Measurements from ENCODE around the gene GNAT1. TPM values are rescaled to one million over a fixed set of nuclear protein-coding genes. Genes with fewer than 3 reads are reported as not detected.
A peak's percentile ranks its signal among the peaks of the same experiment; 100 is the strongest.

GNAT1 gene
- total RNA-seq, 4 donors from 2014 or later, result not detected

DNA sequence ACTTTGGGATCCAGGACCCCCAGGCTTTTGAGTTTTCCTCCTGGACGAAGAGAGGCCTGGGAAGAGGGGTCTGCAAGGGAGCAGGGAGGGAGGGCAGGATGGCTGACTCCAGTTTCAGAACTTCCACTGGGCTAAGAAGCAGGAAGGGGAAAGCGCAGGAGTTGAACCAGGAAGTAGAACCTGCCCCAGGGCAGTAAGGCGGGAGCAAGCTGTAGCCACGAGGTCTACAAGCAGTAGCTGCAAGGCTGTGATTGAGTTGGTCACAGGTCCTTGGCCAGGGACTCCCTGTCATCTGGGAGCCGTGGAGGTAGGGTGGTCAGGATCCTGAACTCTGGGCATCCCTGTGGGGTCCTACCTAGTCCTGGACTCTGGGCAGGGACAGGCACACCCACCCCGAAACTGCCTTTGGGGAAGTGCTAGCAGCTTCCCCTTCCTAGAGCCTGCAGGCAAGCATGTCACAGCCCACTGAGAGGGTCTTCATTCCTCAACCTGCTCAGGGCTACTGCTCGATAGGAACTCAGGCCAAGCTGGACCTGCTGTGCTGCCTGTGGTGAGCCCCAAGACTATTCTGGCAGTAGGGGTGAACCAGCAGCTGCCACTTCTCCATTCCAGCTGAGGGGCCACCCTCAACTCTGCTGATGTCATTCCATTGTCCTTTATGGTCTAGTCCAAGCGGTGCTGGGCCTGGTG is 38.8 kb downstream of the GNAT1 start:
- WGBS, 2 donors, result 37 to 67% methylated on average over 4 to 7 of the region's 8 CpGs

GRCh38 chr3:50230794-50231125 is 39.4 kb downstream of the GNAT1 start:
- peaks cover 24 to 64% (median 38%) of the 10 kb centered on the region in 3 donors for H3K4me1 ChIP-seq
- WGBS, 2 donors, result 82 to 91% methylated on average over 3 to 4 of the region's 4 CpGs
- H3K27ac ChIP-seq, result peak overlapping the region in 3 of 4 donors; percentile 59 to 94 (median 86)
- H3K27me3 ChIP-seq, result no peaks in the 10 kb centered on the region
- H3K36me3 ChIP-seq, result no peaks in the 10 kb centered on the region
- no peak for DNase-seq
- H3K4me3 ChIP-seq, result no peak overlapping the region
- intact Hi-C loops (cut with DNase I), result no loop called here
- no peaks in the 10 kb centered on the region for H3K9me3 ChIP-seq
- TF ChIP-seq CTCF (IDR thresholded peaks at IDR 0.05), result no peak
- no peak for TF ChIP-seq POLR2A (IDR thresholded peaks at IDR 0.05)

More for the DNA sequence above, 38.8 kb downstream of the GNAT1 start:
- Histone ChIP-seq H3K4me3 (no peak overlapping the region), H3K27ac (peak overlapping the region; percentile 59 to 95 (median 90)), H3K9me3 (no peaks in the 10 kb centered on the region), H3K36me3 (no peaks in the 10 kb centered on the region), H3K4me1 (peaks cover 24 to 64% (median 36%) of the 10 kb centered on the region in 3 donors), H3K27me3 (no peaks in the 10 kb centered on the region)
- no peak for TF ChIP-seq CTCF (IDR thresholded peaks at IDR 0.05)
- TF ChIP-seq POLR2A (IDR thresholded peaks at IDR 0.05), result no peak
- no peak for DNase-seq
- intact Hi-C loops (cut with DNase I), result no loop called here

DNA sequence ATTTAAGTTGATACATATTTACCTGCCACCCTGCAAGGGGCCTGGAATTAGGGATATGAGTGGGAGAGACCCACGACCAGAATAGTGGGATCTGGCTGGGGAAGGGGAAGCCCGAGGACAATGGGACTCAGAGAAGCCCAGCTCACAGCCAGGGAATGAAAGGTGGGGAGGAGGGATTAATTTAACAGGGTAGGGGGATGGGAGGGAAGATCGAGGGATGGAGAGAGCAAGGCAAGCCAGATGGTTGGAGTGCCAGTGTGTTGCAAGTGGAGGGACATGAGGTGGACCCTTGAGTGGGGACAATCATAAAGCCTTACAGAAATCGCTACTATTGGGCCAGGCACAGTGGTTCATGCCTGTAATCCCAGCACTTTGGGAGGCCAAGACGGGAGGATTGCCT is 40.2 kb downstream of the GNAT1 start:
- Histone ChIP-seq H3K27ac (no peak overlapping the region), H3K4me1 (peaks cover 21 to 59% (median 33%) of the 10 kb centered on the region in 3 donors), H3K9me3 (no peaks in the 10 kb centered on the region), H3K4me3 (no peak overlapping the region), H3K36me3 (no peaks in the 10 kb centered on the region), H3K27me3 (no peaks in the 10 kb centered on the region)
- intact Hi-C loops (cut with DNase I), result no loop called here
- DNase-seq, result no peak
- 70 to 73% methylated on average over 5 of the region's 5 CpGs for WGBS, 2 donors
- TF ChIP-seq CTCF (IDR thresholded peaks at IDR 0.05) (no peak), POLR2A (IDR thresholded peaks at IDR 0.05) (no peak)

GRCh38 chr3:50232303-50232702 is 40.9 kb downstream of the GNAT1 start:
- WGBS, 2 donors, result 76% methylated on average over 3 of the region's 3 CpGs
- no peaks in the 10 kb centered on the region for H3K27me3 ChIP-seq
- TF ChIP-seq POLR2A (IDR thresholded peaks at IDR 0.05) (no peak), CTCF (IDR thresholded peaks at IDR 0.05) (no peak)
- DNase-seq, result no peak
- peaks cover 21 to 59% (median 27%) of the 10 kb centered on the region in 3 donors for H3K4me1 ChIP-seq
- intact Hi-C loops (cut with DNase I), result no loop called here
- H3K4me3 ChIP-seq, result no peak overlapping the region
- H3K27ac ChIP-seq, result no peak overlapping the region
- H3K9me3 ChIP-seq, result no peaks in the 10 kb centered on the region
- H3K36me3 ChIP-seq, result no peaks in the 10 kb centered on the region

- TF ChIP-seq CTCF (IDR thresholded peaks at IDR 0.05) (no peak), POLR2A (IDR thresholded peaks at IDR 0.05) (no peak)
- intact Hi-C loops (cut with DNase I), result no loop called here
- Histone ChIP-seq H3K9me3 (no peaks in the 10 kb centered on the region), H3K27ac (no peak overlapping the region), H3K36me3 (no peaks in the 10 kb centered on the region), H3K4me3 (no peak overlapping the region), H3K4me1 (peaks cover 23 to 59% (median 24%) of the 10 kb centered on the region in 3 donors), H3K27me3 (no peaks in the 10 kb centered on the region)
- 71 to 100% methylated on average over 1 to 2 of the region's 4 CpGs for WGBS, 2 donors
- DNase-seq, result no peak
Measured at GRCh38 chr3:50233176-50233575, 41.8 kb downstream of the GNAT1 start.
